H1 (cell line): ENCODE measurements around the gene IFI16.

ENCODE experiments used
- BRCA1 ChIP-seq: IDR thresholded peaks from 2 replicates; pipeline ENCODE4 v1.6.1; 2012; ENCODE audit warnings: low read depth, low read length, improper control_type of control experiment
- CBX8 ChIP-seq: fragments of 300-800, 300-1000 bp; sonication (generic); IDR thresholded peaks from 2 replicates; pipeline ENCODE4 v1.7.1; 2016; ENCODE audit warnings: low read depth, low read length, borderline replicate concordance
- CHD1 ChIP-seq: IDR thresholded peaks from 2 replicates; pipeline ENCODE4 v1.6.1; 2012; ENCODE audit warnings: low read depth, low read length, improper control_type of control experiment
- CHD2 ChIP-seq: IDR thresholded peaks from 2 replicates; pipeline ENCODE4 v1.6.1; 2012; ENCODE audit warnings: low read length, improper control_type of control experiment
- CTBP2 ChIP-seq: IDR thresholded peaks from 2 replicates; pipeline ENCODE4 v1.7.0; 2011; ENCODE audit warnings: borderline replicate concordance, mild to moderate bottlenecking, moderate library complexity, mixed read lengths, low read length; ENCODE audit not compliant: insufficient read depth, insufficient read length
- CTCF ChIP-seq, 3 experiments: IDR thresholded peaks; 1 replicate in 2 of 3; 2 replicates in 1 of 3; pipeline versions ENCODE4 v1.5.1 to v1.6.1; 2011; ENCODE audit warnings: low read length in 3 of 3, mild to moderate bottlenecking in 3 of 3, inconsistent platforms in 2 of 3, low read depth in 1 of 3, moderate library complexity in 1 of 3; ENCODE audit not compliant: insufficient read depth in 1 of 3; ENCODE audit errors: control extremely low read depth in 1 of 3
- GTF2F1 ChIP-seq: IDR thresholded peaks from 2 replicates; pipeline ENCODE4 v1.6.1; 2012; ENCODE audit warnings: low read depth, low read length, improper control_type of control experiment, borderline replicate concordance
- POLR2A ChIP-seq, 2 experiments: IDR thresholded peaks; 1 replicate in 1 of 2; 2 replicates in 1 of 2; pipeline ENCODE4 v1.6.1; 2011; ENCODE audit warnings: low read depth in 2 of 2, low read length in 2 of 2, mild to moderate bottlenecking in 2 of 2; ENCODE audit errors: control extremely low read depth in 1 of 2
- SIX5 ChIP-seq: IDR thresholded peaks from 2 replicates; pipeline ENCODE4 v1.6.1; 2011; ENCODE audit warnings: mild to moderate bottlenecking, low read depth, low read length
- SP1 ChIP-seq: IDR thresholded peaks from 2 replicates; pipeline ENCODE4 v1.6.1; 2011; ENCODE audit warnings: low read depth, low read length
- TAF1 ChIP-seq: IDR thresholded peaks from 2 replicates; pipeline ENCODE4 v1.6.1; 2011; ENCODE audit warnings: mild to moderate bottlenecking, low read depth, low read length
- YY1 ChIP-seq: IDR thresholded peaks from 2 replicates; pipeline ENCODE4 v1.6.1; 2011; ENCODE audit warnings: low read depth, mild to moderate bottlenecking, low read length
- ZNF274 ChIP-seq: IDR thresholded peaks from 2 replicates; pipeline ENCODE4 v1.7.0; 2012; ENCODE audit warnings: low read length, borderline replicate concordance; ENCODE audit errors: extremely low read depth

GRCh38 chr1:159015440-159015909 lies 5.8 kb downstream of the IFI16 start:
- no peak for TF ChIP-seq CHD2
- TF ChIP-seq ZNF274 = no peak
- TF ChIP-seq SP1 = no peak
- TF ChIP-seq CBX8 = no peak
- TF ChIP-seq POLR2A (IDR thresholded peaks at IDR 0.05; ENCODE audit: control extremely low read depth in 1 of 2, low read depth in 2 of 2, low read length in 2 of 2) = no peak
- TF ChIP-seq GTF2F1 = no peak
- TF ChIP-seq CHD1 = no peak
- TF ChIP-seq SIX5 = no peak
- no peak for TF ChIP-seq CTBP2
- TF ChIP-seq BRCA1 = no peak
- no peak for TF ChIP-seq TAF1
- TF ChIP-seq YY1 = no peak
- no peak for TF ChIP-seq CTCF (IDR thresholded peaks at IDR 0.05; ENCODE audit: control extremely low read depth in 1 of 3, insufficient read depth in 1 of 3, low read depth in 1 of 3, low read length in 3 of 3)
